GM21737 (cell line): ENCODE measurements around the gene SPPL2C.
"Not testable (repeated sequence)": the region's sequence is repeated elsewhere in the genome, so short reads cannot be mapped to it uniquely, and the experiment has no call there.

Source experiments
- ATAC-seq: cut with Tn5 transposase; IDR thresholded peaks from one replicate; pipeline ENCODE4 v1.9.1; 2021; ENCODE audit warnings: mild to moderate bottlenecking, moderate library complexity; ENCODE audit not compliant: unreplicated experiment

The SPPL2C gene

GRCh38 chr17:45849536-45849990 is 4.9 kb downstream of the SPPL2C start:
- no peak for ATAC-seq

GRCh38 chr17:45850011-45850410 is 5.3 kb downstream of the SPPL2C start:
- ATAC-seq = no peak

GRCh38 chr17:45850468-45850867 is 5.8 kb downstream of the SPPL2C start:
- ATAC-seq = no peak

GRCh38 chr17:45851022-45851421 is 6.3 kb downstream of the SPPL2C start:
- no peak for ATAC-seq

GRCh38 chr17:45851464-45851863 is 6.8 kb downstream of the SPPL2C start:
- ATAC-seq = no peak

- no peak for ATAC-seq
Measured at GRCh38 chr17:45851873-45852272, 7.2 kb downstream of the SPPL2C start.

GRCh38 chr17:45852535-45853297 is 8.0 kb downstream of the SPPL2C start:
- no peak for ATAC-seq

- ATAC-seq = no peak
Measured at GRCh38 chr17:45854209-45854608, 9.5 kb downstream of the SPPL2C start.

- ATAC-seq = no peak
Measured at GRCh38 chr17:45855691-45856336, 11.1 kb downstream of the SPPL2C start.

GRCh38 chr17:45857977-45858708 is 13.5 kb downstream of the SPPL2C start:
- no peak for ATAC-seq

GRCh38 chr17:45861165-45861564 is 16.5 kb downstream of the SPPL2C start:
- ATAC-seq = no peak

GRCh38 chr17:45862127-45862526 is 17.4 kb downstream of the SPPL2C start:
- ATAC-seq = not testable (repeated sequence)

GRCh38 chr17:45863857-45864654 is 19.4 kb downstream of the SPPL2C start:
- no peak for ATAC-seq

- ATAC-seq = no peak
Measured at GRCh38 chr17:45867171-45867570, 22.5 kb downstream of the SPPL2C start.

- no peak for ATAC-seq
Measured at GRCh38 chr17:45867702-45868101, 23.0 kb downstream of the SPPL2C start.

GRCh38 chr17:45868276-45868675 is 23.6 kb downstream of the SPPL2C start:
- no peak for ATAC-seq

GRCh38 chr17:45869676-45870341 is 25.1 kb downstream of the SPPL2C start:
- ATAC-seq = no peak

GRCh38 chr17:45870342-45870974 is 25.8 kb downstream of the SPPL2C start:
- ATAC-seq = no peak

- ATAC-seq = no peak
Measured at GRCh38 chr17:45871718-45872117, 27.0 kb downstream of the SPPL2C start.

GRCh38 chr17:45873728-45874127 is 29.0 kb downstream of the SPPL2C start:
- ATAC-seq = no peak
